Erythroblast (primary cell): ENCODE results near the gene ZNF575.

ENCODE experiments used
- GATA1 ChIP-seq: IDR thresholded peaks from 2 replicates; pipeline ENCODE4 v1.6.1; 2011; ENCODE audit warnings: low read depth, mild to moderate bottlenecking, control low read depth, low read length, moderate library complexity
- POLR2A ChIP-seq: IDR thresholded peaks from 2 replicates; pipeline ENCODE4 v1.6.1; 2011; ENCODE audit warnings: mild to moderate bottlenecking, low read length

DNA sequence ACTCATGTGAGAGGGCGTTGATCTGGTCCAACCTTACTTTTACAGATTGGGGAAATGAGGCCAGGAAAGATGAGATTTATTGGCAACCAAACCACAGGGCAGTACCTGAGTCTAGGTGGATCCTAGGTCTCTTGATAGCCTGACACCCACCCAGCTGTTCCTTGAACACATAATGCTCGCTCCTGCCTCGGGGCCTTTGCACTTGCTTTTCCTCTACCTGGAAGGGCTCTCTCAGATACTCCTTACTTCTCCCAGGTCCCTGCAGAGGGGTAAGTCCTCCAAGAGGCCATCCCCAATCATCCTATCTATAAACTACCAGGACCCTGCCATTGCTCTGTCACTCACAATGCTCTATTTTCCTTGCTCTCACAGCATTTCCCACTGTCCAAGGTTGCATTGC is 7.4 kb downstream of the ZNF575 start:
- no peak for TF ChIP-seq POLR2A
- TF ChIP-seq GATA1 = no peak
